ENCODE data around the gene CD22. TPM values are rescaled to one million over a fixed set of nuclear protein-coding genes. Genes with fewer than 3 reads are reported as not detected.

Gene CD22
- total and polyA plus RNA-seq, 2 donors (not counting 3 experiments of a cell fraction or from before 2014, with no cell fraction given) = not detected

GRCh38 chr19:35310811-35311465, 18.0 kb upstream of the CD22 start:
- no peak for FAIRE-seq
- Histone ChIP-seq H3K27ac (ENCODE audit: insufficient read depth, low read depth, low read length) (no peak overlapping the region), H3K9ac (replicated peaks; ENCODE audit: extremely low read depth, insufficient read depth, low read length) (no peak overlapping the region), H2AFZ (ENCODE audit: low read depth, low read length) (no peak overlapping the region), H3K27me3 (ENCODE audit: control insufficient read depth in 2 of 2, insufficient read depth in 2 of 2, low read length in 2 of 2) (no peaks in the 10 kb centered on the region), H3K79me2 (ENCODE audit: control insufficient read depth, insufficient read depth, low read length) (no peaks in the 10 kb centered on the region), H3K4me3 (replicated peaks in 1 of 3; ENCODE audit: insufficient read depth in 1 of 3, low read depth in 1 of 3, low read length in 3 of 3) (no peak overlapping the region), H3K9me3 (replicated peaks; ENCODE audit: control insufficient read depth, insufficient read depth, low read length) (no peaks in the 10 kb centered on the region), H3K9me1 (replicated peaks; ENCODE audit: control insufficient read depth, extremely low read depth, insufficient read depth, low read length) (no peaks in the 10 kb centered on the region), H3K4me1 (ENCODE audit: control insufficient read depth, extremely low read depth, insufficient read depth, low read length) (no peaks in the 10 kb centered on the region), H3K4me2 (ENCODE audit: insufficient read depth, low read length) (no peak overlapping the region), H3K36me3 (ENCODE audit: control insufficient read depth in 2 of 2, extremely low read depth in 1 of 2, insufficient read depth in 2 of 2, low read length in 2 of 2) (no peaks in the 10 kb centered on the region), H4K20me1 (replicated peaks; ENCODE audit: control insufficient read depth, extremely low read depth, insufficient read depth, low read length) (no peaks in the 10 kb centered on the region)
- DNase-seq (ENCODE audit: low read depth, low spot score) = no peak
- dilution Hi-C loops (cut with MboI; ENCODE audit: extremely low pct_ligation_motif_present, low sequenced_read_pairs) (no loop called here), intact Hi-C loops (cut with micrococcal nuclease) (no loop called here)
- ChIA-PET POLR2A (no interaction called here), CTCF (no interaction called here)
- TF ChIP-seq MAX (IDR thresholded peaks at IDR 0.05; ENCODE audit: insufficient read depth, insufficient read length) (no peak), MYC (IDR thresholded peaks at IDR 0.05; ENCODE audit: low read depth, low read length) (no peak), POLR2AphosphoS5 (IDR thresholded peaks at IDR 0.05; ENCODE audit: insufficient read depth, low read depth, low read length) (no peak), CTCF (IDR thresholded peaks at IDR 0.05; ENCODE audit: extremely low read depth in 1 of 2, insufficient read depth in 1 of 2, low read depth in 1 of 2, low read length in 2 of 2) (no peak)
- no TSS peak for BruUV-seq (replicated peaks)
